LHCN-M2 (cell line): ENCODE measurements around the gene SPHKAP. TPM values are rescaled to one million over a fixed set of nuclear protein-coding genes. Genes with fewer than 3 reads are reported as not detected.
A peak's percentile ranks its signal among the peaks of the same experiment; 100 is the strongest.
"Not testable (repeated sequence)": the region's sequence is repeated elsewhere in the genome, so short reads cannot be mapped to it uniquely, and the experiment has no call there.

Experiments used
- DNase-seq: peaks from one replicate; pipeline ENCODE4 v3.0.0-alpha.2; 2012; ENCODE audit warnings: low read depth
- total RNA-seq: library from RNA; depleted of rRNA; stranded (reverse); fragments of >200 nt; gene quantifications from 2 replicates; pipeline ENCODE4 v1.2.3, GENCODE V29; 2014

SPHKAP gene
- total RNA-seq, 1 experiment from 2014 or later = not detected

GRCh38 chr2:228039752-228040534 lies 141.5 kb downstream of the SPHKAP start:
- peak; percentile 39 for DNase-seq

- DNase-seq = no peak
Observed at GRCh38 chr2:228038967-228039366, 142.5 kb downstream of the SPHKAP start.

- DNase-seq = no peak
Observed at GRCh38 chr2:228037915-228038314, 143.6 kb downstream of the SPHKAP start.

GRCh38 chr2:228023619-228024018 lies 157.9 kb downstream of the SPHKAP start:
- DNase-seq = peak; percentile 21

- DNase-seq = no peak
Observed at GRCh38 chr2:228018311-228018710, 163.2 kb downstream of the SPHKAP start.

- no peak for DNase-seq
Observed at GRCh38 chr2:228017784-228018183, 163.7 kb downstream of the SPHKAP start.

- DNase-seq = no peak
Observed at GRCh38 chr2:228016402-228016801, 165.1 kb downstream of the SPHKAP start.

- no peak for DNase-seq
Observed at GRCh38 chr2:228015741-228016140, 165.7 kb downstream of the SPHKAP start.

- DNase-seq = no peak
Observed at GRCh38 chr2:227996366-227996765, 185.1 kb downstream of the SPHKAP start.

GRCh38 chr2:227990937-227991336 lies 190.6 kb downstream of the SPHKAP start:
- DNase-seq = no peak

- no peak for DNase-seq
Observed at GRCh38 chr2:227973241-227973640, 208.2 kb downstream of the SPHKAP start.

GRCh38 chr2:227971619-227972230 lies 209.8 kb downstream of the SPHKAP start:
- no peak for DNase-seq

- DNase-seq = no peak
Observed at GRCh38 chr2:227960317-227960716, 221.2 kb downstream of the SPHKAP start.

- DNase-seq = no peak
Observed at GRCh38 chr2:227942965-227943364, 238.5 kb downstream of the SPHKAP start.

- peak; percentile 48 for DNase-seq
Observed at GRCh38 chr2:227942021-227942420, 239.5 kb downstream of the SPHKAP start.

- DNase-seq = peak; percentile 60
Observed at GRCh38 chr2:227939271-227940027, 242.0 kb downstream of the SPHKAP start.

- DNase-seq = not testable (repeated sequence)
Observed at GRCh38 chr2:227936249-227936648, 245.2 kb downstream of the SPHKAP start.

- no peak for DNase-seq
Observed at GRCh38 chr2:227933884-227934283, 247.6 kb downstream of the SPHKAP start.

- DNase-seq = no peak
Observed at GRCh38 chr2:227932403-227932802, 249.1 kb downstream of the SPHKAP start.

- no peak for DNase-seq
Observed at GRCh38 chr2:227932001-227932400, 249.5 kb downstream of the SPHKAP start.
